Ureter (tissue), 1 donor: ENCODE data around the gene NXF3. TPM values are rescaled to one million over a fixed set of nuclear protein-coding genes. Genes with fewer than 3 reads are reported as not detected.
"Not testable (repeated sequence)": the region's sequence is repeated elsewhere in the genome, so short reads cannot be mapped to it uniquely, and the experiment has no call there.

ENCODE experiments used
- DNase-seq: peaks from one replicate; pipeline ENCODE4 v3.0.0-alpha.2; 2020; ENCODE audit warnings: low spot score
- total RNA-seq: library from RNA; stranded (reverse); gene quantifications from one replicate; pipeline ENCODE4 v1.2.4, GENCODE V29; 2023
- donor health status: DM: yes; HTN: yes; CAD: no.

The NXF3 gene
- total RNA-seq, 1 donor from 2014 or later = 1.9 TPM

DNA sequence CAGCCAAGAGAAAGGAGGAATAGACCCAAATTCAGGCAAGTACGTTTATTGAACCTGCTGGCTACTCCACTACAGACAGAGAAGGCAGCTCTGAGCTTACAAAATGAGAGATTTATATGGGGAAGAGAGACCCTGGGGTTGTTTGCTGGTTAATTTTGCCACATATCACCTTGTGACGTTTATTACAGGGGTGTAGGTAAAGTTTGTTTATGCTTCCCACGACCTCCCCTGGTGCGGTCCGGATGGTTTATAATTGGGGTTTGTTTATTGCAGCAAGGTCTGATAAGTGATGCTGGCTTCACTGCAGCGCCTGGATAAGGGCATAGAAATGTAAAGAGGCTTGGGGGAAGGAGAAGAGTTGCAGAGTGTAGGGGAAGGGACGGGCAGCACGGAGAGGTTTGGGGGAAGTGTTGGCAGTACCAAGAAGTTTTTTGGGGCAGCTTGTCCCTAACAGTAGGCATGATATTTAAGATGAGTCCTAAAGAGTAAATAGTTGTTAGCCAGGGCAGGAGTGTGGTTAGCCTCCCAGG is 41.6 kb downstream of the NXF3 start:
- DNase-seq = no peak

DNA sequence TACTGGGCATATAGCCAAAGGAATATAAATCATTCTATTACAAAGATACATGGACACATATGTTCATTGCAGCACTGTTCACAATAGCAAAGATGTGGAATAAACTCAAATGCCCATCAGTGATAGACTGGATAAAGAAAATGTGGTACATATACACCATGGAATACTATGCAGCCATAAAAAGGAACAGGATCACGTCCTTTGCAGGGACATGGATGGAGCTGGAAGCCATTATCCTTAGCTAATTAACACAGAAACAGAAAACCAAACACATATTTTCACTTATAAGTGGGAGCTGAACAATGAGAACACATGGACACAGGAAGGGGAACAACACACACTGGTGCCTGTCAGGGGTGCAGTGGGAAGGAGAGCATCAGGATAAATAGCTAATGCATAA is 59.6 kb downstream of the NXF3 start:
- not testable (repeated sequence) for DNase-seq

Other genes starting within 250 kb of the NXF3 start
- 2.3 TPM for gene RAB40AL, start 155.9 kb downstream of the NXF3 start, total RNA-seq
- 2.4 TPM for gene BEX1, start 29.0 kb downstream of the NXF3 start, total RNA-seq
- gene BEX4, start 122.0 kb upstream of the NXF3 start, total RNA-seq = 51.2 TPM
- gene TCEAL8, start 162.0 kb upstream of the NXF3 start, total RNA-seq = 54.7 TPM
- gene TCEAL5, start 183.6 kb upstream of the NXF3 start, total RNA-seq = 1.1 TPM
- gene BEX2, start 217.8 kb upstream of the NXF3 start, total RNA-seq = 16.5 TPM
- 7.9 TPM for gene TCEAL7, start 237.1 kb upstream of the NXF3 start, total RNA-seq